Measurements from ENCODE around the gene CFAP54.

GRCh38 chr12:96831346-96831745, 342.0 kb downstream of the CFAP54 start:
- TF ChIP-seq POLR2A (IDR thresholded peaks at IDR 0.05; ENCODE audit: low read depth, low read length) (no peak), TAF1 (IDR thresholded peaks at IDR 0.05; ENCODE audit: borderline replicate concordance, low read depth, low read length) (no peak), POLR2AphosphoS5 (IDR thresholded peaks at IDR 0.05; ENCODE audit: low read depth, low read length) (no peak)
